ENCODE measurements around the gene CPEB3.
"Not testable (repeated sequence)": the region's sequence is repeated elsewhere in the genome, so short reads cannot be mapped to it uniquely, and the experiment has no call there.

The CPEB3 gene

DNA sequence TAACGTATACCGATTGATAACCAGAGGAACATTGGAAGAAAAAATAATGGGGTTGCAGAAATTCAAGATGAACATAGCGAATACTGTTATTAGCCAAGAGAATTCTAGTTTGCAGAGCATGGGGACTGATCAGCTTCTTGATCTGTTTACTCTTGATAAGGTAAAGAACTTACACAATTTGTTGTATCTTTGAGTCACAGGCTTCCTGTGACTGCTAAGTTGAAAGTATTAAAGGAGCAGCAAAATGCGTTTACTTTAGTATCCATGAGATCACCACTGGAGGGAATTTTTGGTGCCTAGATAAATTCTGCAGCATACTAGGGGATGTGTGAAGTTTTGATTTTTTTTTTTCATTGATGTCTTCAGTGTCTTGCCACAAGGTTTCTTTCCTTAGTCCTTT is 263.7 kb downstream of the CPEB3 start:
- H3K27ac ChIP-seq (replicated peaks), result no peak overlapping the region
- no peak overlapping the region for H3K4me3 ChIP-seq (replicated peaks; ENCODE audit: insufficient read depth, low read length)
- TF ChIP-seq POLR2AphosphoS5 (IDR thresholded peaks at IDR 0.05; ENCODE audit: low read depth), result no peak
- TF ChIP-seq, protein P1, sequence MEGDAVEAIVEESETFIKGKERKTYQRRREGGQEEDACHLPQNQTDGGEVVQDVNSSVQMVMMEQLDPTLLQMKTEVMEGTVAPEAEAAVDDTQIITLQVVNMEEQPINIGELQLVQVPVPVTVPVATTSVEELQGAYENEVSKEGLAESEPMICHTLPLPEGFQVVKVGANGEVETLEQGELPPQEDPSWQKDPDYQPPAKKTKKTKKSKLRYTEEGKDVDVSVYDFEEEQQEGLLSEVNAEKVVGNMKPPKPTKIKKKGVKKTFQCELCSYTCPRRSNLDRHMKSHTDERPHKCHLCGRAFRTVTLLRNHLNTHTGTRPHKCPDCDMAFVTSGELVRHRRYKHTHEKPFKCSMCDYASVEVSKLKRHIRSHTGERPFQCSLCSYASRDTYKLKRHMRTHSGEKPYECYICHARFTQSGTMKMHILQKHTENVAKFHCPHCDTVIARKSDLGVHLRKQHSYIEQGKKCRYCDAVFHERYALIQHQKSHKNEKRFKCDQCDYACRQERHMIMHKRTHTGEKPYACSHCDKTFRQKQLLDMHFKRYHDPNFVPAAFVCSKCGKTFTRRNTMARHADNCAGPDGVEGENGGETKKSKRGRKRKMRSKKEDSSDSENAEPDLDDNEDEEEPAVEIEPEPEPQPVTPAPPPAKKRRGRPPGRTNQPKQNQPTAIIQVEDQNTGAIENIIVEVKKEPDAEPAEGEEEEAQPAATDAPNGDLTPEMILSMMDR (IDR thresholded peaks at IDR 0.05; ENCODE audit: insufficient read depth, low read length), result no peak
- TF ChIP-seq GABPA (IDR thresholded peaks at IDR 0.05; ENCODE audit: low read depth), result no peak
- TF ChIP-seq, protein P2, sequence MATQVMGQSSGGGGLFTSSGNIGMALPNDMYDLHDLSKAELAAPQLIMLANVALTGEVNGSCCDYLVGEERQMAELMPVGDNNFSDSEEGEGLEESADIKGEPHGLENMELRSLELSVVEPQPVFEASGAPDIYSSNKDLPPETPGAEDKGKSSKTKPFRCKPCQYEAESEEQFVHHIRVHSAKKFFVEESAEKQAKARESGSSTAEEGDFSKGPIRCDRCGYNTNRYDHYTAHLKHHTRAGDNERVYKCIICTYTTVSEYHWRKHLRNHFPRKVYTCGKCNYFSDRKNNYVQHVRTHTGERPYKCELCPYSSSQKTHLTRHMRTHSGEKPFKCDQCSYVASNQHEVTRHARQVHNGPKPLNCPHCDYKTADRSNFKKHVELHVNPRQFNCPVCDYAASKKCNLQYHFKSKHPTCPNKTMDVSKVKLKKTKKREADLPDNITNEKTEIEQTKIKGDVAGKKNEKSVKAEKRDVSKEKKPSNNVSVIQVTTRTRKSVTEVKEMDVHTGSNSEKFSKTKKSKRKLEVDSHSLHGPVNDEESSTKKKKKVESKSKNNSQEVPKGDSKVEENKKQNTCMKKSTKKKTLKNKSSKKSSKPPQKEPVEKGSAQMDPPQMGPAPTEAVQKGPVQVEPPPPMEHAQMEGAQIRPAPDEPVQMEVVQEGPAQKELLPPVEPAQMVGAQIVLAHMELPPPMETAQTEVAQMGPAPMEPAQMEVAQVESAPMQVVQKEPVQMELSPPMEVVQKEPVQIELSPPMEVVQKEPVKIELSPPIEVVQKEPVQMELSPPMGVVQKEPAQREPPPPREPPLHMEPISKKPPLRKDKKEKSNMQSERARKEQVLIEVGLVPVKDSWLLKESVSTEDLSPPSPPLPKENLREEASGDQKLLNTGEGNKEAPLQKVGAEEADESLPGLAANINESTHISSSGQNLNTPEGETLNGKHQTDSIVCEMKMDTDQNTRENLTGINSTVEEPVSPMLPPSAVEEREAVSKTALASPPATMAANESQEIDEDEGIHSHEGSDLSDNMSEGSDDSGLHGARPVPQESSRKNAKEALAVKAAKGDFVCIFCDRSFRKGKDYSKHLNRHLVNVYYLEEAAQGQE (IDR thresholded peaks at IDR 0.05; ENCODE audit: insufficient replicate concordance, low read depth), result no peak
- DNase-seq (ENCODE audit: low read depth in 1 of 2, low spot score in 1 of 2), result no peak
- H3K27me3 ChIP-seq (ENCODE audit: insufficient read depth, poor library complexity, severe bottlenecking), result no peaks in the 10 kb centered on the region

DNA sequence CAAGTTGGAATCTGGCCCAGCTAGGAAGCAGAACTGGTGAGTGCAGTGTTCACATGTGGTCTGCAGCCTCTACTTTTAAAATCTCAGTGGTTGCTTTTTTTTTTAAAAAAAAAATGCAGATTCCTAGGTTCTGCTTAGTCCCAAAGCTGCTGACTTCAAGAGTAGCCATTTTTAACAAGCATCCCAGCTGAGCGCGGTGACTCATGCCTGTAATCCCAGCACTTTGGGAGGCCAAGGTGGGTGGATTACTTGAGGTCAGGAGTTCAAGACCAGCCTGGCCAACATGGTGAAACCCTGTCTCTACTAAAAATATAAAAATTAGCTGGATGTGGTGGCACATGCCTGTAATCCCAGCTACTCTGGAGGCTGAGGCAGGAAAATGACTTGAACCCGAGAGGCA is 265.5 kb downstream of the CPEB3 start:
- H3K27me3 ChIP-seq (ENCODE audit: insufficient read depth, poor library complexity, severe bottlenecking); H3K27ac ChIP-seq (replicated peaks); H3K4me3 ChIP-seq (replicated peaks; ENCODE audit: insufficient read depth, low read length); DNase-seq (ENCODE audit: low read depth in 1 of 2, low spot score in 1 of 2): not testable (repeated sequence)

DNA sequence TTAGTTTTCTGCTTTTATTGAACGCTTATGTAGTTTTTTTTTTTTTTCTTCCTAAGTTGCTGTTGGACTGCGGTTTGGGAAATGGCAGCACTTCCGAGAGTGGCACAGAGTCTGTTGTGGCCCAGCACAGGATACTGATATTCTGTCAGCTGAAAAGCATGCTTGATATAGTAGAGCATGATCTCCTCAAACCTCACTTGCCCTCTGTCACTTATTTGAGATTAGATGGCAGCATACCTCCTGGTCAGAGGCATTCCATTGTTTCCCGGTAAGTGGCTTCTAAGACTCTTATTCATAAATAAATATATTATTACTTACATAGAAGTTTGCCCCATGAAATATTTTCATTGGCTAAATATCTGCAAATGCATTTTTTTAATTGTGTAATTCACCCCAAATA is 266.2 kb downstream of the CPEB3 start:
- TF ChIP-seq, protein P2 (IDR thresholded peaks at IDR 0.05; ENCODE audit: insufficient replicate concordance, low read depth), result no peak
- TF ChIP-seq POLR2AphosphoS5 (IDR thresholded peaks at IDR 0.05; ENCODE audit: low read depth) (no peak), SPI1 (IDR thresholded peaks at IDR 0.05; ENCODE audit: borderline replicate concordance, low read depth) (no peak), GABPA (IDR thresholded peaks at IDR 0.05; ENCODE audit: low read depth) (no peak)
- TF ChIP-seq, protein P1 (IDR thresholded peaks at IDR 0.05; ENCODE audit: insufficient read depth, low read length), result no peak
- no peak for DNase-seq (ENCODE audit: low read depth in 1 of 2, low spot score in 1 of 2)
- Histone ChIP-seq H3K27ac (replicated peaks) (no peak overlapping the region), H3K4me3 (replicated peaks; ENCODE audit: insufficient read depth, low read length) (no peak overlapping the region), H3K27me3 (ENCODE audit: insufficient read depth, poor library complexity, severe bottlenecking) (no peaks in the 10 kb centered on the region)

DNA sequence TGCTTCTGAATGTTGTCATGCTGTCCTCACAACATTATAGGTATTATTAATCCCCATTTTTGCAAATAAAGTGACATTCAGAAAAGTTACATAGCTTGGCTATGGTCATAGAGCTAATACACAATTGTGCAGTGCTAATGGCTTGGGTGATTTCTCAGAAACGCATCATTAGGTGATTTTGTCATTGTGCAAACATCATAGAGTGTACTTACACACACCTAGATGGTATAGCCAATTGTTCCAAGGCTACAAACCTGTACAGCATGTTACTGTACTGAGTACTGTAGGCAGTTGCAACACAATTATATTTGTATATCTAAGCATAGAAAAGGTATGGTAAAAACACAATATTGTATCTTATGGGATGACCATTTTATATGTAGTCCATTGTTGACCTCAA is 276.3 kb downstream of the CPEB3 start:
- DNase-seq (ENCODE audit: low read depth in 1 of 2, low spot score in 1 of 2), result no peak
- TF ChIP-seq POLR2AphosphoS5 (IDR thresholded peaks at IDR 0.05; ENCODE audit: low read depth) (no peak), SPI1 (IDR thresholded peaks at IDR 0.05; ENCODE audit: borderline replicate concordance, low read depth) (no peak), GABPA (IDR thresholded peaks at IDR 0.05; ENCODE audit: low read depth) (no peak)
- TF ChIP-seq, protein P2 (IDR thresholded peaks at IDR 0.05; ENCODE audit: insufficient replicate concordance, low read depth), result no peak
- TF ChIP-seq, protein P1 (IDR thresholded peaks at IDR 0.05; ENCODE audit: insufficient read depth, low read length), result no peak
- Histone ChIP-seq H3K4me3 (replicated peaks; ENCODE audit: insufficient read depth, low read length) (no peak overlapping the region), H3K27ac (replicated peaks) (no peak overlapping the region), H3K27me3 (ENCODE audit: insufficient read depth, poor library complexity, severe bottlenecking) (no peaks in the 10 kb centered on the region)
